Measurements from ENCODE around the gene C16orf78.

DNA sequence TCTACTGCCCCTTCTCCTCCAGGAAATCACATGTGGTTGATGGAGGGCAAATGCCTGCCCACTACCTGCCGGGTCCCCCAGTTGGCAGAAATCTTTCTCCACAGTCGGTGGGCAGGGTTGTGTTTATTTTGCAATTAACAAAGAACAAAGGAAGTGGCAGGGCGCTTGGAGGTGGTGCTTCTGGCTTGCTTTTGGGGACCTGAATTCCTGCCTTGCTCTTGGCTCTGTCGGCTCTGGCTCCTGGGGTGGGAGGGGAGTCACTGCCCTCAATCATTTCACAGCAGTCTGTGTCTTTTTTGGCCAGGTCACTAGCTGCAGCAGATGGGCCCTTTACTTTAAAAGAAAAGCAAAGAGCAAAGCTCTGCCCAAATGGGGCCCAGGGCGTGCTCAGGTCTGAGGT is 69.2 kb downstream of the C16orf78 start:
- TF ChIP-seq POLR2A (IDR thresholded peaks at IDR 0.05; ENCODE audit: low read length) = no peak
- no peak for TF ChIP-seq GATA1 (IDR thresholded peaks at IDR 0.05; ENCODE audit: low read depth, low read length)
